Measurements from ENCODE around the gene LZTS3.

DNA sequence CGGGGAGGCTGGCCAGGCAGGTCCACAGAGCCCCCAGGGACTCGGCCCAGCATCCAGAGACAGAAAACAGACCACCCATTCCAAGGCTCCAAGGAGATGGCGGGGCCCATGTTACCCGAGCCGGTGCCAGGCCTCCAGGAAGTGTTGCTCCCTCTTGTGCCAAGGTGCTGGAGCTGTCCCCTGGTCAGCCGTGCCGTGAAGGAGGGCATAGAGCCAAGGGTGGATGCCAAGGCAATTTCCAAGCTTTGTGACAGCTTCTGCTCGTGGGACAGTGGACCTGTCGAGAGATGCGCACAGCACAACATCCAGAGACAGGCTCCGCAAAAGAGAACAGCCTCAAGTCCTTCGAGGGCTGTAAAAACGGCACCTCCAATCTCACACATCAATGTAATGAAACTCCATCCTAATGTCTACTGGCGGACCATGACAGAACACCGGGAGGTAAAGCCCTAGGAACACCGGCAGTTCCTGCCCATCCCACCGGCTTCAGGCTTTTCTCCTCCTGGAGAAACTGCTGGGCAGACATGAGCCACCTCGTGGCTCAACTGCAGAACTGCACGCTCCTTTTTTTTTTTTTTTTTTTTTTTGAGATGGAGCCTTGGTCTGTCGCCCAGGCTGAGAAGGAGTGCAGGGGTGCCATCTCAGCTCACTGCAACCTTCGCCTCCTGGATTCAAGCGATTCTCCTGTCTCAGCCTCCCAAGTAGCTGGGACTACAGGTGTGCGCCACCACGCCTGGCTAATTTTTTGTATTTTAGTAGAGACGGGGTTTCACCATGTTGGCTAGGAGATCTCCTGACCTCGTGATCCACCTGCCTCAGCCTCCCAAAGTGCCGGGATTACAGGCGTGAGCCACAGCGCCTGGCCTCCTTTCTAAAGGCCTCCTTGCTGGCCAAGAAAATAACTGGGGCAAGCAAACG is 57.9 kb downstream of the LZTS3 start:
- TF ChIP-seq EP300 (IDR thresholded peaks at IDR 0.05) (no peak), CHD4 (IDR thresholded peaks at IDR 0.05; ENCODE audit: borderline replicate concordance) (no peak), RNF2 (IDR thresholded peaks at IDR 0.05; ENCODE audit: borderline replicate concordance, low read depth) (no peak), MAZ (IDR thresholded peaks at IDR 0.05; ENCODE audit: borderline replicate concordance, low read depth, low read length) (no peak), POLR2A (IDR thresholded peaks at IDR 0.05; ENCODE audit: low read length) (no peak), NR3C1 (IDR thresholded peaks at IDR 0.05) (no peak), CHD2 (IDR thresholded peaks at IDR 0.05; ENCODE audit: low read length, partially characterized antibody) (no peak)
- TF ChIP-seq, protein P1, sequence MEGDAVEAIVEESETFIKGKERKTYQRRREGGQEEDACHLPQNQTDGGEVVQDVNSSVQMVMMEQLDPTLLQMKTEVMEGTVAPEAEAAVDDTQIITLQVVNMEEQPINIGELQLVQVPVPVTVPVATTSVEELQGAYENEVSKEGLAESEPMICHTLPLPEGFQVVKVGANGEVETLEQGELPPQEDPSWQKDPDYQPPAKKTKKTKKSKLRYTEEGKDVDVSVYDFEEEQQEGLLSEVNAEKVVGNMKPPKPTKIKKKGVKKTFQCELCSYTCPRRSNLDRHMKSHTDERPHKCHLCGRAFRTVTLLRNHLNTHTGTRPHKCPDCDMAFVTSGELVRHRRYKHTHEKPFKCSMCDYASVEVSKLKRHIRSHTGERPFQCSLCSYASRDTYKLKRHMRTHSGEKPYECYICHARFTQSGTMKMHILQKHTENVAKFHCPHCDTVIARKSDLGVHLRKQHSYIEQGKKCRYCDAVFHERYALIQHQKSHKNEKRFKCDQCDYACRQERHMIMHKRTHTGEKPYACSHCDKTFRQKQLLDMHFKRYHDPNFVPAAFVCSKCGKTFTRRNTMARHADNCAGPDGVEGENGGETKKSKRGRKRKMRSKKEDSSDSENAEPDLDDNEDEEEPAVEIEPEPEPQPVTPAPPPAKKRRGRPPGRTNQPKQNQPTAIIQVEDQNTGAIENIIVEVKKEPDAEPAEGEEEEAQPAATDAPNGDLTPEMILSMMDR (IDR thresholded peaks at IDR 0.05) = peak; percentile 81
- TF ChIP-seq, protein P2, sequence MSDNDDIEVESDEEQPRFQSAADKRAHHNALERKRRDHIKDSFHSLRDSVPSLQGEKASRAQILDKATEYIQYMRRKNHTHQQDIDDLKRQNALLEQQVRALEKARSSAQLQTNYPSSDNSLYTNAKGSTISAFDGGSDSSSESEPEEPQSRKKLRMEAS (IDR thresholded peaks at IDR 0.05) = no peak

Measured in A549 (cell line).